ENCODE measurements around the gene ERRFI1.
"Not testable (repeated sequence)": the region's sequence is repeated elsewhere in the genome, so short reads cannot be mapped to it uniquely, and the experiment has no call there.

ERRFI1 gene

DNA sequence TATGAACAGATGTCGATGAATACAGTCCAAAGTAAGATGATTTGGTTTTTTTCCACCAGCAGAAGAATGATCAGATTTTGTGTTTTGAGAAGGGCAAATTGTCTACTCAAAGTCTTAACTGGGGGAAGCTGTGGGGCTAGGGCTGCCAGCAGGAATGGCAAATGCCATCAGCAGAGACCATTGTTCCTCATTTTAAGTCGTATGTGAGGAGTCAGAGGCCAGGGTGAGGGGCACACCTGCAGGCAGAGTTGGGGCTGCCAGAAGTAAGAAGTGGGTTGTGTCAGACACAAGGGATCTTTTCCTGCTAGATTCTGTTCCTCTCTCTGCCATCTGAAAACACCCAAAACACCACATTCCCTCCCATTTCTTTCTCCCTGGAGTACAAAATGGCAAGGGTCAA lies 55.9 kb downstream of the ERRFI1 start:
- no peak overlapping the region for H3K27ac ChIP-seq
- TF ChIP-seq CTCF (IDR thresholded peaks at IDR 0.05): no peak
- no peak for DNase-seq (ENCODE audit: low spot score)
- H3K4me3 ChIP-seq: no peak overlapping the region

DNA sequence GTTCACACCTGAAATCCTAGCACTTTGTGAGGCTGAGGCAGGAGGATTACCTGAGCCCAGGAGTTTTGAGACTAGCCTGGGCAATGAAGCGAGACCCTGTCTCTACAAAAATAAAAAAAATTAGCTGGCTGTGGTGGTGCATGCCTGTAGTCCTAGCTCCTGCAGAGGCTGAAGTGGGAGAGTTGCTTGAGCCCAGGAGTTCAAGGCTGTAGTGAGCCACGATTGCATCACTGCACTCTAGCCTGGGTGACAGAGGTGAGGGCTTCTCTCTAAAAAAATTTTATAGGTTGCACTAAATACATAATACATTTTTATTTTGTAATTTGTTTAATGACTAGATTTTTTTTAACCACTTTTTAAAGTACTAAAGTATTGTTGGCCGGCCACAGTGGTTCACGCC lies 58.5 kb downstream of the ERRFI1 start:
- DNase-seq (ENCODE audit: low spot score): no peak
- Histone ChIP-seq H3K4me3 (no peak overlapping the region), H3K27ac (no peak overlapping the region)
- no peak for TF ChIP-seq CTCF (IDR thresholded peaks at IDR 0.05)

DNA sequence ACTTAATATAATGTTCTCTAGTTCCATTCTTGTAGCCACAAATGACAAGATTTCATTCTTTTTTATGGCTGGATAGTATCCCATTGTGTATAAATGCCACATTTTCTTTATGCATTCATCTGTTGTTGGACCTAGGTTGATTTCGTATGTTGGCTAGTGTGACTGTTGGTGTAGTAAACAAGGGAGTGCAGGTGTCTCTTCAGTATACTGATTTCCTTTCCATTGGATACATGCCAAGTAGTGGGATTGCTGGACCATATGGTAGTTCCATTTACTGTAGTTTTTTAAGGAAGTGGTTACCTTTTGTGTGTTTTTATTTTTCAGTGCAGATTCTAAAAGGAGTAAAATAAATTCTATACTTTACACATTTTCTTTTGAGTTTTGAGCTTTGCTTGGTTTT lies 58.9 kb downstream of the ERRFI1 start:
- no peak for TF ChIP-seq CTCF (IDR thresholded peaks at IDR 0.05)
- no peak for DNase-seq (ENCODE audit: low spot score)
- no peak overlapping the region for H3K4me3 ChIP-seq
- H3K27ac ChIP-seq: no peak overlapping the region

- TF ChIP-seq CTCF (IDR thresholded peaks at IDR 0.05): no peak
- H3K4me3 ChIP-seq: peak overlapping the region; percentile 43
- H3K27ac ChIP-seq: peak overlapping the region; percentile 65 to 84
- DNase-seq (ENCODE audit: low spot score): no peak
Measured at GRCh38 chr1:7964476-7964875, 61.6 kb downstream of the ERRFI1 start.

GRCh38 chr1:7963841-7964240 lies 62.3 kb downstream of the ERRFI1 start:
- Histone ChIP-seq H3K27ac (peak overlapping the region; percentile 65 to 84), H3K4me3 (peak overlapping the region; percentile 43)
- not testable (repeated sequence) for DNase-seq (ENCODE audit: low spot score)

DNA sequence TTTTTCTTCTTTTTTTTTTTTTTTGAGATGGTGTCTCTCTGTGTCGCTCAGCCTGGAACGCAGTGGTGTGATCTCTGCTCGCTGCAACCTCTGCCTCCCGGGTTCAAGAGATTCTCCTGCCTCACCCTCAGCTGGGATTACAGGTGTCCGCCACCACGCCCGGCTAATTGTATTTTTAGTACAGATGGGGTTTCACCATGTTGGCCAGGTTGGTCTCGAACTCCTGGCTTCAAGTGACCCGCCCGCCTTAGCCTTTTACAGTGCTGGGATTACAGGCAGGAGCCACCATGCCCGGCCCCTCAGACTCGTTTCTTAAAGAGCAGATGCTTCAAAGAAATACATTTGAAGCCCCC lies 62.8 kb downstream of the ERRFI1 start:
- DNase-seq (ENCODE audit: low spot score); H3K4me3 ChIP-seq: not testable (repeated sequence)
- peak overlapping the region in 1 of 2 donors; percentile 3 for H3K27ac ChIP-seq

- Histone ChIP-seq H3K4me3 (peak overlapping the region; percentile 88), H3K27ac (peak overlapping the region; percentile 91 to 98)
- no peak for DNase-seq (ENCODE audit: low spot score)
- no peak for TF ChIP-seq CTCF (IDR thresholded peaks at IDR 0.05)
Measured at GRCh38 chr1:7962636-7963377, 63.3 kb downstream of the ERRFI1 start.

DNA sequence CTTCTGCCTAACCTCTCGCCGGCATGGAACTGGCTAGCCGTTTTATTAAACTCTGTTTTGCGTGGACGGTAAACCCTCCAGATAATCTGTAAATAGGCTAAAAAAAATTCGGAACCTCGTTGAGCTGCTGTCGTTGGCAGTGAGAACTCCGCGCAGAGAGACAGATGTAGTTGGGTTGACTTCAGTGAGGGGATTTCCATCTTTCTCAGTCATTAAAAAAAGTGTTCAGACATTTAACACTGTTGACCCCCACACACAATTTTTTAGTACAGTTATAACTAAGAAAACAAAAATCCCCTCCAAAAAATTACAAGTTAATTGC lies 64.1 kb downstream of the ERRFI1 start:
- TF ChIP-seq CTCF (IDR thresholded peaks at IDR 0.05): no peak
- DNase-seq (ENCODE audit: low spot score): no peak
- peak overlapping the region; percentile 88 for H3K4me3 ChIP-seq
- peak overlapping the region; percentile 91 to 98 for H3K27ac ChIP-seq
